WI38 (cell line): ENCODE data around the gene SYF2.

Experiments
- H3K4me3 ChIP-seq: 2 replicates; pipeline ENCODE4 v1.5.1; 2011; ENCODE audit warnings: low read depth, mild to moderate bottlenecking, control low read depth, low read length
- TF ChIP-seq, protein P1 (sequence below): IDR thresholded peaks from 2 replicates; pipeline ENCODE4 v1.5.1; 2012; ENCODE audit warnings: low read depth, mild to moderate bottlenecking, control low read depth, low read length

SYF2 gene

GRCh38 chr1:25217015-25217414 lies 15.3 kb downstream of the SYF2 start:
- TF ChIP-seq, protein P1, sequence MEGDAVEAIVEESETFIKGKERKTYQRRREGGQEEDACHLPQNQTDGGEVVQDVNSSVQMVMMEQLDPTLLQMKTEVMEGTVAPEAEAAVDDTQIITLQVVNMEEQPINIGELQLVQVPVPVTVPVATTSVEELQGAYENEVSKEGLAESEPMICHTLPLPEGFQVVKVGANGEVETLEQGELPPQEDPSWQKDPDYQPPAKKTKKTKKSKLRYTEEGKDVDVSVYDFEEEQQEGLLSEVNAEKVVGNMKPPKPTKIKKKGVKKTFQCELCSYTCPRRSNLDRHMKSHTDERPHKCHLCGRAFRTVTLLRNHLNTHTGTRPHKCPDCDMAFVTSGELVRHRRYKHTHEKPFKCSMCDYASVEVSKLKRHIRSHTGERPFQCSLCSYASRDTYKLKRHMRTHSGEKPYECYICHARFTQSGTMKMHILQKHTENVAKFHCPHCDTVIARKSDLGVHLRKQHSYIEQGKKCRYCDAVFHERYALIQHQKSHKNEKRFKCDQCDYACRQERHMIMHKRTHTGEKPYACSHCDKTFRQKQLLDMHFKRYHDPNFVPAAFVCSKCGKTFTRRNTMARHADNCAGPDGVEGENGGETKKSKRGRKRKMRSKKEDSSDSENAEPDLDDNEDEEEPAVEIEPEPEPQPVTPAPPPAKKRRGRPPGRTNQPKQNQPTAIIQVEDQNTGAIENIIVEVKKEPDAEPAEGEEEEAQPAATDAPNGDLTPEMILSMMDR: no peak
- H3K4me3 ChIP-seq: no peak overlapping the region

DNA sequence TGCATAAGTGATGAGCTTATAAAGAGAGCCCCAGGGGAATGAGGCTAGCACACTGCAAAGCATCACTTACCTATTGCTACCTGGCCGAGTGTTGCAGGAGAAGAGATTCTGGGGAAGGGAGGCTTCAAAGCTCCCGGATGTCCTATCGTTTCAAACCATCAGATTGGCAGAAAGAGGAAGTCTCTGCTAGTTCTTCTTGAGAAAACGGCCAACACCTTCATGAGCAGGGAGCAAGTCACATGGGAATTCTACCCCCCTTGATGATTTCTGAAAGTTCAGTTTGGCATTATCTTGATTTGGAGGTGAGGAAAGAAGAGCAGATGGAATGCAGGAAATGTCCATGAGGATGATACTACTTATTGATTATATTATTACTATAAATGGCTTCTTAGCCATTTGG lies 16.2 kb downstream of the SYF2 start:
- H3K4me3 ChIP-seq: no peak overlapping the region
- TF ChIP-seq, protein P1: no peak

DNA sequence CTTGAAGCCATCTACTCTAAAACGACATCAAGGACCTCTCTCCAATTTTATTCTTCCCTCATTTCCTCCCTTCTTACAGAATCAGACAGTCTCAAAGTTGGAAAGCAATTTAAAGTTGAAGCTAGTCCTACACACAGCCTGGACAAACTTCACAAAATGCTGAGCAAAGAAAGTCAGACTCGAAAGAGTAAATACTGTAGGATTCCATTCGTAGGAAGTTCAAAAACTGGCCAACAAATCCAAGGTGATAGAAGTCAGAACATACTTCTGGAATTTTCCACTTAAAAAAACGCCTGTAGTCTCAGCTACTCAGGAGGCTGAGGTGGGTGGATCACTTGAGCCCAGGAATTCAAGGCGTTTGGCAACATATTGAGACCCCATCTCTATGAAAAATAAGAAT lies 19.6 kb downstream of the SYF2 start:
- TF ChIP-seq, protein P1: no peak
- H3K4me3 ChIP-seq: no peak overlapping the region

DNA sequence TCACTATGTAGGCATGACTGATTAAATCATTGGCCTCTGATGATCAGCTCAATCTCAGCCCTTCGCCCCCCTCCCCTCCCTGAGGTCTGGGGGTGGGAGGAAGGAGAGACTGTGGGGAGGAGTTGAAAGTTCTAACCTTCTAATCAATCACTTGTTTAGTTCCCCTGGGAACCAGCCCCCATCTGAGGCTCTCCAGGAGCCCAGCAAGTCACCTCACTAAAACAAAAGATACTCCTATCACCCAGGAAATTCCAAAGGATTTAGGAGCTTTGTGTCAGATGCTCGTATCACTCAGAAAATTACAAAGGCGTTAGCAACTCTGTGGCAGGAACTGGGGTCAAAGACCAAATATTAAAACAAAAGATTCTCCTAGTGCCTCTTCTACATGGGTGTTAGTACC lies 21.6 kb downstream of the SYF2 start:
- TF ChIP-seq, protein P1: no peak
- no peak overlapping the region for H3K4me3 ChIP-seq

DNA sequence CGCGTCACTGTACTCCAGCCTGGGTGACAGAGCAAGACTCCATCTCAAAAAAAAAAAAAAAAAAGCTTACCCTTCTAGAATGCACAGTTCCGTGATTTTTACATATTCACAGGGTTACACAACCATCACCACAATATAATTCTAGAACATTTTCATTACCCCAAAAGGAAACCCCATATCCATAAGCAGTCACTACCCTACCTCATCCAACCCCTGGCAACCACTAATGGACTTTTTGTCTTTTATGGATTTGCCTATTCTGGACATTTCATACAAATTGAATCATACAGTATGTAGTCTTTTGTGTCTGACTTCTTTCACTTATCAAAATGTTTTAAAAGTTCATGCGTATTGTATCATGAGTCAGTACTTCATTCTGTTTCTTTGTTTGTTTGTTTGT lies 22.8 kb downstream of the SYF2 start:
- TF ChIP-seq, protein P1: no peak
- no peak overlapping the region for H3K4me3 ChIP-seq

- TF ChIP-seq, protein P1: no peak
- H3K4me3 ChIP-seq: no peak overlapping the region
Observed at GRCh38 chr1:25208561-25209222, 23.6 kb downstream of the SYF2 start.

DNA sequence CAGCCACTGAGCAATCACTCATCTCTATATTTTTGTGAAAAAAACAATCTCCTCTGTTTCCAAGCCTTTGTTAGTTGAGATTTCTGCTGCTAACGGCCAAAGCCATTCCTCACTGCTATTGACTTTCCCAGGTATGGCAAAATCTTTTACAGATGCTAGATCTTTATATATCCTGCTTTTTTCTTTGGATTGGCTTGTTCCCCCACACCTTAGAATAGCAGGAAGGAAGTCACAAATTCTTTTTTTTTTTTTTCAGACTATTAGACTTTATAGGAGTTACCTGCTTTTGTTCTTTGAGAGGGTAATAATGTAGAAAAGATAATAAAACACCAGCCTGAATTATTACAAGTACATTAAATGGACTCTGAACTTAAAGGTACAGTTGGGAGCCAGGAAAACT lies 24.2 kb downstream of the SYF2 start:
- H3K4me3 ChIP-seq: no peak overlapping the region
- TF ChIP-seq, protein P1: no peak
